ENCODE data around the gene STAT3.
"Not testable (repeated sequence)": the region's sequence is repeated elsewhere in the genome, so short reads cannot be mapped to it uniquely, and the experiment has no call there.

The STAT3 gene

DNA sequence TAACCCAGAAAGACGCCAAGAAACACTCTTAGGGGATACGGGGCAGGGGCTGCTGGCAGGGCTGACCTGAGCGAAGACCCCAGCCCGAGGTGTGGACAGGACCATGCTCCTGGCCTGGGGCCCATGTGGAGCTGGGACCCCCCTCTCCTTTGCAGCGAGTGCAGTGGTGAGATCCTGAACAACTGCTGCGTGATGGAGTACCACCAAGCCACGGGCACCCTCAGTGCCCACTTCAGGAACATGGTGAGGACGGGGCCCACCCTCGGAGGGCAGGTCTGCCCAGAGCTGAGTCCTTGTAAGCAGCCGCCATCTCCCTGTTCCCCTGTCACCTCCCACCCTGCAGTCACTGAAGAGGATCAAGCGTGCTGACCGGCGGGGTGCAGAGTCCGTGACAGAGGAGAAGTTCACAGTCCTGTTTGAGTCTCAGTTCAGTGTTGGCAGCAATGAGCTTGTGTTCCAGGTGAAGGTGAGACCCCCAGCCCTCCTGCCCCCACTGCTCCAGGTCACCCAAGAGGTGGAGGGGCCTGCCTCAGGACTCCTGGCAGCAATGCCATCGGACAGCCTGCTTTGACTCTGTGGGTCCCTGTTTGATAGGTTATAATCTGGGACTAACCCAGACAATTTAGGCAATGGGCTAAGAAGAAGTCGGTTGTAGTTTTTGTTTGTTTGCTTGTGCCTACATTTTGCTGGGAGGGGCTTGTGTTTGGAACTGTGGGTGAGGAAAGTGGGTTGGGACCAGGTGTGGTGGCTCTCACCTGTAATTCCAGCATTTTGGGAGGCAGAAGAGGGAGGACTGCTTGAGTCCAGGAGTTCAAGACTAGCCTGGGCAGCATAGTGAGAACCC lies 83.8 kb downstream of the STAT3 start:
- Histone ChIP-seq H3K4me3 (replicated peaks; ENCODE audit: insufficient read depth, low read length) (no peak overlapping the region), H3K27me3 (ENCODE audit: insufficient read depth, poor library complexity, severe bottlenecking) (no peaks in the 10 kb centered on the region), H3K27ac (replicated peaks) (no peak overlapping the region)
- TF ChIP-seq, protein P1, sequence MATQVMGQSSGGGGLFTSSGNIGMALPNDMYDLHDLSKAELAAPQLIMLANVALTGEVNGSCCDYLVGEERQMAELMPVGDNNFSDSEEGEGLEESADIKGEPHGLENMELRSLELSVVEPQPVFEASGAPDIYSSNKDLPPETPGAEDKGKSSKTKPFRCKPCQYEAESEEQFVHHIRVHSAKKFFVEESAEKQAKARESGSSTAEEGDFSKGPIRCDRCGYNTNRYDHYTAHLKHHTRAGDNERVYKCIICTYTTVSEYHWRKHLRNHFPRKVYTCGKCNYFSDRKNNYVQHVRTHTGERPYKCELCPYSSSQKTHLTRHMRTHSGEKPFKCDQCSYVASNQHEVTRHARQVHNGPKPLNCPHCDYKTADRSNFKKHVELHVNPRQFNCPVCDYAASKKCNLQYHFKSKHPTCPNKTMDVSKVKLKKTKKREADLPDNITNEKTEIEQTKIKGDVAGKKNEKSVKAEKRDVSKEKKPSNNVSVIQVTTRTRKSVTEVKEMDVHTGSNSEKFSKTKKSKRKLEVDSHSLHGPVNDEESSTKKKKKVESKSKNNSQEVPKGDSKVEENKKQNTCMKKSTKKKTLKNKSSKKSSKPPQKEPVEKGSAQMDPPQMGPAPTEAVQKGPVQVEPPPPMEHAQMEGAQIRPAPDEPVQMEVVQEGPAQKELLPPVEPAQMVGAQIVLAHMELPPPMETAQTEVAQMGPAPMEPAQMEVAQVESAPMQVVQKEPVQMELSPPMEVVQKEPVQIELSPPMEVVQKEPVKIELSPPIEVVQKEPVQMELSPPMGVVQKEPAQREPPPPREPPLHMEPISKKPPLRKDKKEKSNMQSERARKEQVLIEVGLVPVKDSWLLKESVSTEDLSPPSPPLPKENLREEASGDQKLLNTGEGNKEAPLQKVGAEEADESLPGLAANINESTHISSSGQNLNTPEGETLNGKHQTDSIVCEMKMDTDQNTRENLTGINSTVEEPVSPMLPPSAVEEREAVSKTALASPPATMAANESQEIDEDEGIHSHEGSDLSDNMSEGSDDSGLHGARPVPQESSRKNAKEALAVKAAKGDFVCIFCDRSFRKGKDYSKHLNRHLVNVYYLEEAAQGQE (IDR thresholded peaks at IDR 0.05; ENCODE audit: insufficient replicate concordance, low read depth): no peak
- no peak for DNase-seq (ENCODE audit: low read depth in 1 of 2, low spot score in 1 of 2)

DNA sequence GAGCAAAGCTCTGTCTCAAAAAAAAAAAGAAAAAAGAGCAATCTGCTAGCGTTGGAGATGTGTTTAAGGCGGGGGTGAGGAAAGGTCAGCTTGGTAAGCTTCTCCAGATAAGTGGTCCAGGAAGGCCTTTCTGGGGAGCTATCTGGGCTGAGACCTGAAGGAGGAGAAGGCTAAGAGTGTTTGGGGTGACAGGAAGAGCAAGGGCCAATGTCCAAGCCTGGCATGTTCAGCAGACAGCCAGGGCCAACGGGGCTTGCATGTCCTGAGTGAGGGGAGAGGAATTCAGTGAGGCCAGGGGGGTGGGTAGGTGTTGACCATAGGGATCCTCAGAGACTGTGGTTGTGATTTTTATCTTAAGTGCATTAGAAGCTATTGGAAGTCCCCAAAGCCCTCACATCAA lies 84.5 kb downstream of the STAT3 start:
- H3K4me3 ChIP-seq (replicated peaks; ENCODE audit: insufficient read depth, low read length): no peak overlapping the region
- no peak for DNase-seq (ENCODE audit: low read depth in 1 of 2, low spot score in 1 of 2)
- no peak overlapping the region for H3K27ac ChIP-seq (replicated peaks)
- no peak for TF ChIP-seq SPI1 (IDR thresholded peaks at IDR 0.05; ENCODE audit: borderline replicate concordance, low read depth)
- TF ChIP-seq POLR2AphosphoS5 (IDR thresholded peaks at IDR 0.05; ENCODE audit: low read depth): no peak
- TF ChIP-seq, protein P1 (IDR thresholded peaks at IDR 0.05; ENCODE audit: insufficient replicate concordance, low read depth): no peak
- TF ChIP-seq GABPA (IDR thresholded peaks at IDR 0.05; ENCODE audit: low read depth): no peak
- TF ChIP-seq, protein P2, sequence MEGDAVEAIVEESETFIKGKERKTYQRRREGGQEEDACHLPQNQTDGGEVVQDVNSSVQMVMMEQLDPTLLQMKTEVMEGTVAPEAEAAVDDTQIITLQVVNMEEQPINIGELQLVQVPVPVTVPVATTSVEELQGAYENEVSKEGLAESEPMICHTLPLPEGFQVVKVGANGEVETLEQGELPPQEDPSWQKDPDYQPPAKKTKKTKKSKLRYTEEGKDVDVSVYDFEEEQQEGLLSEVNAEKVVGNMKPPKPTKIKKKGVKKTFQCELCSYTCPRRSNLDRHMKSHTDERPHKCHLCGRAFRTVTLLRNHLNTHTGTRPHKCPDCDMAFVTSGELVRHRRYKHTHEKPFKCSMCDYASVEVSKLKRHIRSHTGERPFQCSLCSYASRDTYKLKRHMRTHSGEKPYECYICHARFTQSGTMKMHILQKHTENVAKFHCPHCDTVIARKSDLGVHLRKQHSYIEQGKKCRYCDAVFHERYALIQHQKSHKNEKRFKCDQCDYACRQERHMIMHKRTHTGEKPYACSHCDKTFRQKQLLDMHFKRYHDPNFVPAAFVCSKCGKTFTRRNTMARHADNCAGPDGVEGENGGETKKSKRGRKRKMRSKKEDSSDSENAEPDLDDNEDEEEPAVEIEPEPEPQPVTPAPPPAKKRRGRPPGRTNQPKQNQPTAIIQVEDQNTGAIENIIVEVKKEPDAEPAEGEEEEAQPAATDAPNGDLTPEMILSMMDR (IDR thresholded peaks at IDR 0.05; ENCODE audit: insufficient read depth, low read length): no peak
- H3K27me3 ChIP-seq (ENCODE audit: insufficient read depth, poor library complexity, severe bottlenecking): no peaks in the 10 kb centered on the region

DNA sequence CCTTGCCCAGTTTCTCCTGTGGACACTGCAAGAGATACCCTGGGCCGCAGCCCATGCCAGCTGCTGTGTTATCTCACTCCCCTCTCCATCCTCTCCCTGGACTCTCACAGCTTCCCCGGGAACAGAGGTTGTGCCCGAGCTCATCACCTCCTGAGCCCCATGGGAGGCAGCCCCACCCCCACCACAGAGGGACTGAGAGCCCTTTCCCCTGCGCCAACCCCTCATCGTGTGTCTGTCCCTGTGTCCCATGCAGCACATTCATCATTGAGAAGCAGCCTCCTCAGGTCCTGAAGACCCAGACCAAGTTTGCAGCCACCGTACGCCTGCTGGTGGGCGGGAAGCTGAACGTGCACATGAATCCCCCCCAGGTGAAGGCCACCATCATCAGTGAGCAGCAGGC lies 87.2 kb downstream of the STAT3 start:
- Histone ChIP-seq H3K27ac (replicated peaks) (no peak overlapping the region), H3K27me3 (ENCODE audit: insufficient read depth, poor library complexity, severe bottlenecking) (no peaks in the 10 kb centered on the region), H3K4me3 (replicated peaks; ENCODE audit: insufficient read depth, low read length) (no peak overlapping the region)
- DNase-seq (ENCODE audit: low read depth in 1 of 2, low spot score in 1 of 2): no peak
- TF ChIP-seq GABPA (IDR thresholded peaks at IDR 0.05; ENCODE audit: low read depth): no peak
- TF ChIP-seq SPI1 (IDR thresholded peaks at IDR 0.05; ENCODE audit: borderline replicate concordance, low read depth): no peak
- no peak for TF ChIP-seq POLR2AphosphoS5 (IDR thresholded peaks at IDR 0.05; ENCODE audit: low read depth)
- TF ChIP-seq, protein P2 (IDR thresholded peaks at IDR 0.05; ENCODE audit: insufficient read depth, low read length): no peak
- TF ChIP-seq, protein P1 (IDR thresholded peaks at IDR 0.05; ENCODE audit: insufficient replicate concordance, low read depth): no peak

DNA sequence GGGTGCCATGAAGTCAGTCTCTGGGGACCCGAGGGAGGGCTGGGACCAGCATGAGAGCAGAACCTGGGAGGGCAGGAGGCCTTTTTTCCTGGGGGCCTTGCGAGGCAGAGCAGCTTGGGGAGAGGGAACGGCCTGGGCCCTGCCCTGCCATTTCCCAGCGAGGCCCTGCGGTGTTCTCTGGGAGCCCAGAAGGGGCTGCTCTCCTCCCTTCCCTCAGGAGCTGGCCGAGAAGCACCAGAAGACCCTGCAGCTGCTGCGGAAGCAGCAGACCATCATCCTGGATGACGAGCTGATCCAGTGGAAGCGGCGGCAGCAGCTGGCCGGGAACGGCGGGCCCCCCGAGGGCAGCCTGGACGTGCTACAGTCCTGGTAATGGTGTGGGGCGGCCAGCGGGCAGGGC lies 88.3 kb downstream of the STAT3 start:
- not testable (repeated sequence) for DNase-seq (ENCODE audit: low read depth in 1 of 2, low spot score in 1 of 2); H3K27ac ChIP-seq (replicated peaks); H3K27me3 ChIP-seq (ENCODE audit: insufficient read depth, poor library complexity, severe bottlenecking); H3K4me3 ChIP-seq (replicated peaks; ENCODE audit: insufficient read depth, low read length)

DNA sequence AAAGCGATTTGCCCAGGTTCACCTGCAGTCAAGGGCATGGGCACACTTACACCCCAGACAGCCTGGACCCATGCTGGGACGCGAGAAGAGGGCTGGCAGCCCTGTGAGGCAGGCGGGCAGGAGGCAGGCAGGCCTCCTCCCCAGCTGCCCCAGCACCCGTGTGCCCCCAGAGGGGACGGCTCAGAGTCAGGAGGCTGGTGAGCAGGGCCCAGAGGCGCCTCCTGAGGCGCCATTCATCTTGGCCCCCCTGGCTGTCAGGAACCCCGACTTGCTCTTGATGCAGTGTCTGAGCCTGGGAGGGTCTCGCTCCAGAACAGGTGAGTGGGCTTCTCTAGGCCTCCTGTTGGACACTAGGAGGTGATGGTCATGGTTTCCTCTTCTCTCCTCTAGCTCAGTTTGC lies 88.9 kb downstream of the STAT3 start:
- H3K27ac ChIP-seq (replicated peaks); DNase-seq (ENCODE audit: low read depth in 1 of 2, low spot score in 1 of 2); H3K4me3 ChIP-seq (replicated peaks; ENCODE audit: insufficient read depth, low read length); H3K27me3 ChIP-seq (ENCODE audit: insufficient read depth, poor library complexity, severe bottlenecking): not testable (repeated sequence)

DNA sequence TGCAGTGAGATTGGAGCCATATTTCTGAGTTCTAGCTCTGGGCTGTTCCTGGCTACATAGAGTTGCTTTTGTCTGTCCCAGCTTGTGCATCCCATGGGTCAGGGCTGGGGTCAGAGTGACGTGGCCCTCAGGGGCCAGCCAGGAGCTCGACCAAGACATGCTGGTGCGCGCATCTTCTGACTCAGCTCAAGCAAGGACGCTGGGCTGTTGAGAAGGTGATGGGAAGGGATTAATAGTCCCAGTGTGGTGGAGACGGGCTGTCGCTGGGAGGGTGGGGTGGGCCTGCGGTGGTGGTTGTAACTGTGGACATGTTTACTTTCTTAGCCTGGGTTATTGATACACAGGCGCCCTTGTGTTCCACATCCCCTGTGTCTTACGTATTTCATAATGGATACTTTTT lies 90.5 kb downstream of the STAT3 start:
- not testable (repeated sequence) for H3K4me3 ChIP-seq (replicated peaks; ENCODE audit: insufficient read depth, low read length); H3K27ac ChIP-seq (replicated peaks); DNase-seq (ENCODE audit: low read depth in 1 of 2, low spot score in 1 of 2)

More for the DNA sequence above, 90.5 kb downstream of the STAT3 start:
- not testable (repeated sequence) for H3K27me3 ChIP-seq (ENCODE audit: insufficient read depth, poor library complexity, severe bottlenecking)
